Fibroblast of pulmonary artery (primary cell): ENCODE measurements around the gene LPAR3.
A peak's percentile ranks its signal among the peaks of the same experiment; 100 is the strongest.

ENCODE experiments used
- DNase-seq: peaks from one replicate; pipeline ENCODE4 v3.0.0-alpha.2; 2010; ENCODE audit warnings: low read depth
- H3K4me3 ChIP-seq: replicated peaks from 2 replicates; pipeline ENCODE4 v1.5.1; 2011; ENCODE audit warnings: low read depth, mild to moderate bottlenecking, control low read depth, low read length, moderate library complexity
- CTCF ChIP-seq: IDR thresholded peaks from 2 replicates; pipeline ENCODE4 v1.5.1; 2011; ENCODE audit warnings: mild to moderate bottlenecking, control low read depth, low read length, inconsistent platforms; ENCODE audit errors: missing control alignments

The LPAR3 gene

GRCh38 chr1:84887261-84887934 lies 5.6 kb downstream of the LPAR3 start:
- TF ChIP-seq CTCF, result no peak
- no peak overlapping the region for H3K4me3 ChIP-seq
- DNase-seq, result peak; percentile 77

- DNase-seq, result no peak
- TF ChIP-seq CTCF, result no peak
- H3K4me3 ChIP-seq, result no peak overlapping the region
Observed at GRCh38 chr1:84885469-84885868, 7.5 kb downstream of the LPAR3 start.

- H3K4me3 ChIP-seq, result no peak overlapping the region
- peak; percentile 62 for DNase-seq
- TF ChIP-seq CTCF, result peak; percentile 30
Observed at GRCh38 chr1:84884671-84885389, 8.2 kb downstream of the LPAR3 start.

GRCh38 chr1:84883286-84883685 lies 9.7 kb downstream of the LPAR3 start:
- peak; percentile 59 for DNase-seq
- no peak for TF ChIP-seq CTCF
- no peak overlapping the region for H3K4me3 ChIP-seq

- H3K4me3 ChIP-seq, result no peak overlapping the region
- DNase-seq, result peak; percentile 38
- TF ChIP-seq CTCF, result no peak
Observed at GRCh38 chr1:84877592-84877991, 15.4 kb downstream of the LPAR3 start.

- no peak for DNase-seq
- no peak for TF ChIP-seq CTCF
- H3K4me3 ChIP-seq, result no peak overlapping the region
Observed at GRCh38 chr1:84876353-84876752, 16.7 kb downstream of the LPAR3 start.
